ENCODE data around the gene NSG2. TPM values are rescaled to one million over a fixed set of nuclear protein-coding genes. Genes with fewer than 3 reads are reported as not detected.

Gene NSG2
- total and polyA plus RNA-seq, 4 donors: 0.14 TPM; not detected in 3

DNA sequence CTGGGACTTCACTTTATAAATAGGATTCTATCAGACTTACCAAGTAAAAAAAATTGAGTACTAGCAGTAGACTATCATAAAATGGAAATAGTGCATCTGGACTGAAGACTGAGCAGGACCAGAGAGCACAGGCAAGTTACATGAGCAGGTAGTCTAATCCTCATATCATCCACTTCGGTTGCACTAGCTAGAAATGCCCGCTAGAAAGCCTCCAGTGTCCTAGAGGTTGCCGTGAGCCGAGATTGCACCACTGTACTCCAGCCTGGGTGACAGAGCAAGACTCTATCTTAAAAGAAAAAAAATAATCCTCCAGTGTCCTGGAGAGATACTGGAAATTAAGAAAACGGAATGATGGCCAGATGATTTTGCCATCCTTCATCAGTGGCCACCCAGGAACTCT lies 36.6 kb upstream of the NSG2 start:
- no peak for DNase-seq (ENCODE audit: low spot score)
- Histone ChIP-seq H3K36me3 (ENCODE audit: control insufficient read depth in 4 of 4, insufficient read depth in 3 of 4, low read depth in 1 of 4, low read length in 3 of 4) (no peaks in the 10 kb centered on the region), H3K9me3 (ENCODE audit: control insufficient read depth in 4 of 4, low read length in 3 of 4) (no peaks in the 10 kb centered on the region), H3K27me3 (ENCODE audit: control insufficient read depth in 4 of 4, insufficient read depth in 4 of 4, low read length in 3 of 4) (no peaks in the 10 kb centered on the region), H3K9ac (ENCODE audit: low read depth in 1 of 2, low read length in 2 of 2) (no peak overlapping the region), H3K4me1 (ENCODE audit: control insufficient read depth in 4 of 4, insufficient read depth in 4 of 4, low read length in 3 of 4) (no peaks in the 10 kb centered on the region), H3K27ac (ENCODE audit: low read depth in 1 of 2, low read length in 2 of 2) (no peak overlapping the region), H3K4me3 (ENCODE audit: low read depth in 1 of 3, low read length in 3 of 3) (no peak overlapping the region)
- 93% methylated on average over 5 of the region's 5 CpGs for WGBS
- TF ChIP-seq GABPA (IDR thresholded peaks at IDR 0.05 in 1 of 2, conservative IDR thresholded peaks at IDR 0.05 in 1 of 2) (no peak), HNF4G (IDR thresholded peaks at IDR 0.05) (no peak), EGR1 (IDR thresholded peaks at IDR 0.05; ENCODE audit: low read depth in 2 of 2) (no peak), HNF4A (conservative IDR thresholded peaks at IDR 0.05) (no peak), TAF1 (conservative IDR thresholded peaks at IDR 0.05) (no peak), NR2F2 (IDR thresholded peaks at IDR 0.05) (no peak), JUND (IDR thresholded peaks at IDR 0.05) (no peak), RXRA (IDR thresholded peaks at IDR 0.05) (no peak)
- TF ChIP-seq, protein P1, sequence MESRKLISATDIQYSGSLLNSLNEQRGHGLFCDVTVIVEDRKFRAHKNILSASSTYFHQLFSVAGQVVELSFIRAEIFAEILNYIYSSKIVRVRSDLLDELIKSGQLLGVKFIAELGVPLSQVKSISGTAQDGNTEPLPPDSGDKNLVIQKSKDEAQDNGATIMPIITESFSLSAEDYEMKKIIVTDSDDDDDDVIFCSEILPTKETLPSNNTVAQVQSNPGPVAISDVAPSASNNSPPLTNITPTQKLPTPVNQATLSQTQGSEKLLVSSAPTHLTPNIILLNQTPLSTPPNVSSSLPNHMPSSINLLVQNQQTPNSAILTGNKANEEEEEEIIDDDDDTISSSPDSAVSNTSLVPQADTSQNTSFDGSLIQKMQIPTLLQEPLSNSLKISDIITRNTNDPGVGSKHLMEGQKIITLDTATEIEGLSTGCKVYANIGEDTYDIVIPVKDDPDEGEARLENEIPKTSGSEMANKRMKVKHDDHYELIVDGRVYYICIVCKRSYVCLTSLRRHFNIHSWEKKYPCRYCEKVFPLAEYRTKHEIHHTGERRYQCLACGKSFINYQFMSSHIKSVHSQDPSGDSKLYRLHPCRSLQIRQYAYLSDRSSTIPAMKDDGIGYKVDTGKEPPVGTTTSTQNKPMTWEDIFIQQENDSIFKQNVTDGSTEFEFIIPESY (IDR thresholded peaks at IDR 0.05): no peak

DNA sequence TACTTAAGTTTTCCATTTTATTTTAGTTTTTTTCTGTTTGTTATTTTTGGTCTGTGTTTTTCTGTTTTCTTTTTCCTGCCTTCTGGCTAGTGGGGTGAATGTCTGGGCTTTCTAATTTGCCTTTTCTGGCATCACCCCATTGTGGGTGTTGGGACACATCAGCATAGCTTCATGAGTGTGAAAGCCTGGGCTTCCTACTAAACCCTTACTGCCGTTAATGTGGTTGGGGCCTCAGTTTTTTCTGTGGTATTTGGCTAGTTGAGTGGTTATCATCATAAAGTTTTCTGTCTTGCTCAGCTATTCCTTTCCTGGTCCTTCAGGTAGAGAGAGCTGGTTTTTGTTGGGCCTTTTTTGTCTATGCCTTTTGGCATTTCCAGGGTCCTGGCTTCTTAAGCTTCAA lies 35.1 kb upstream of the NSG2 start:
- Histone ChIP-seq H3K9ac (ENCODE audit: low read depth in 1 of 2, low read length in 2 of 2) (no peak overlapping the region), H3K9me3 (ENCODE audit: control insufficient read depth in 4 of 4, low read length in 3 of 4) (no peaks in the 10 kb centered on the region), H3K27ac (ENCODE audit: low read depth in 1 of 2, low read length in 2 of 2) (no peak overlapping the region), H3K4me1 (ENCODE audit: control insufficient read depth in 4 of 4, insufficient read depth in 4 of 4, low read length in 3 of 4) (no peaks in the 10 kb centered on the region), H3K36me3 (ENCODE audit: control insufficient read depth in 4 of 4, insufficient read depth in 3 of 4, low read depth in 1 of 4, low read length in 3 of 4) (no peaks in the 10 kb centered on the region), H3K27me3 (ENCODE audit: control insufficient read depth in 4 of 4, insufficient read depth in 4 of 4, low read length in 3 of 4) (no peaks in the 10 kb centered on the region), H3K4me3 (ENCODE audit: low read depth in 1 of 3, low read length in 3 of 3) (no peak overlapping the region)
- no peak for DNase-seq (ENCODE audit: low spot score)
- TF ChIP-seq SP1 (IDR thresholded peaks at IDR 0.05) (no peak), RXRA (IDR thresholded peaks at IDR 0.05) (no peak), HNF4G (IDR thresholded peaks at IDR 0.05) (no peak)
- TF ChIP-seq, protein P1 (IDR thresholded peaks at IDR 0.05): no peak
- WGBS: 87% methylated on average over 1 of the region's 1 CpG

DNA sequence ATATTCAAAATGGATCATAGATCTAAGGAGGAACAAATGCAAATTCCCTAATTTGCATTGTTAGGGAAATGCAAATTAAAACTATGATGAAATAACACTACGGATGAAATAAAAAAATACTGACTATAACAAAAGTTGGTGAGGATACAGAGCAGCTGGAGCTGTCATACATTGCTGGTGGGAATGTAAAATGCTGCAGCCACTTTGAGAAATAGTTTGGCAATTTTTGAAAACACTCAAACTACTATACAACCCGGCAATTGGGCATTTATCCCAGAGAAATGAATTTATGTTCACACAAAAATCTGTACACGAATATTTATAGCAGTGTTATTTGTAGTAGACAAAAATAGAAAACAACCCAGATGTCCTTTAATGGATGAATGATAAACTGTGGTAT lies 34.1 kb upstream of the NSG2 start:
- no peak overlapping the region for H3K4me3 ChIP-seq (ENCODE audit: low read depth in 1 of 3, low read length in 3 of 3)
- H3K4me1 ChIP-seq (ENCODE audit: control insufficient read depth in 4 of 4, insufficient read depth in 4 of 4, low read length in 3 of 4): no peaks in the 10 kb centered on the region
- no peaks in the 10 kb centered on the region for H3K36me3 ChIP-seq (ENCODE audit: control insufficient read depth in 4 of 4, insufficient read depth in 3 of 4, low read depth in 1 of 4, low read length in 3 of 4)
- no peaks in the 10 kb centered on the region for H3K27me3 ChIP-seq (ENCODE audit: control insufficient read depth in 4 of 4, insufficient read depth in 4 of 4, low read length in 3 of 4)
- WGBS: 56% methylated on average over 3 of the region's 3 CpGs
- H3K9ac ChIP-seq (ENCODE audit: low read depth in 1 of 2, low read length in 2 of 2): no peak overlapping the region
- no peaks in the 10 kb centered on the region for H3K9me3 ChIP-seq (ENCODE audit: control insufficient read depth in 4 of 4, low read length in 3 of 4)
- DNase-seq (ENCODE audit: low spot score): no peak
- H3K27ac ChIP-seq (ENCODE audit: low read depth in 1 of 2, low read length in 2 of 2): no peak overlapping the region
- TF ChIP-seq, protein P2, sequence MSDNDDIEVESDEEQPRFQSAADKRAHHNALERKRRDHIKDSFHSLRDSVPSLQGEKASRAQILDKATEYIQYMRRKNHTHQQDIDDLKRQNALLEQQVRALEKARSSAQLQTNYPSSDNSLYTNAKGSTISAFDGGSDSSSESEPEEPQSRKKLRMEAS (IDR thresholded peaks at IDR 0.05): no peak
- TF ChIP-seq, protein P3, sequence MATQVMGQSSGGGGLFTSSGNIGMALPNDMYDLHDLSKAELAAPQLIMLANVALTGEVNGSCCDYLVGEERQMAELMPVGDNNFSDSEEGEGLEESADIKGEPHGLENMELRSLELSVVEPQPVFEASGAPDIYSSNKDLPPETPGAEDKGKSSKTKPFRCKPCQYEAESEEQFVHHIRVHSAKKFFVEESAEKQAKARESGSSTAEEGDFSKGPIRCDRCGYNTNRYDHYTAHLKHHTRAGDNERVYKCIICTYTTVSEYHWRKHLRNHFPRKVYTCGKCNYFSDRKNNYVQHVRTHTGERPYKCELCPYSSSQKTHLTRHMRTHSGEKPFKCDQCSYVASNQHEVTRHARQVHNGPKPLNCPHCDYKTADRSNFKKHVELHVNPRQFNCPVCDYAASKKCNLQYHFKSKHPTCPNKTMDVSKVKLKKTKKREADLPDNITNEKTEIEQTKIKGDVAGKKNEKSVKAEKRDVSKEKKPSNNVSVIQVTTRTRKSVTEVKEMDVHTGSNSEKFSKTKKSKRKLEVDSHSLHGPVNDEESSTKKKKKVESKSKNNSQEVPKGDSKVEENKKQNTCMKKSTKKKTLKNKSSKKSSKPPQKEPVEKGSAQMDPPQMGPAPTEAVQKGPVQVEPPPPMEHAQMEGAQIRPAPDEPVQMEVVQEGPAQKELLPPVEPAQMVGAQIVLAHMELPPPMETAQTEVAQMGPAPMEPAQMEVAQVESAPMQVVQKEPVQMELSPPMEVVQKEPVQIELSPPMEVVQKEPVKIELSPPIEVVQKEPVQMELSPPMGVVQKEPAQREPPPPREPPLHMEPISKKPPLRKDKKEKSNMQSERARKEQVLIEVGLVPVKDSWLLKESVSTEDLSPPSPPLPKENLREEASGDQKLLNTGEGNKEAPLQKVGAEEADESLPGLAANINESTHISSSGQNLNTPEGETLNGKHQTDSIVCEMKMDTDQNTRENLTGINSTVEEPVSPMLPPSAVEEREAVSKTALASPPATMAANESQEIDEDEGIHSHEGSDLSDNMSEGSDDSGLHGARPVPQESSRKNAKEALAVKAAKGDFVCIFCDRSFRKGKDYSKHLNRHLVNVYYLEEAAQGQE (IDR thresholded peaks at IDR 0.05): no peak
- TF ChIP-seq FOXA2 (IDR thresholded peaks at IDR 0.05) (no peak), HNF4G (IDR thresholded peaks at IDR 0.05) (no peak), SP1 (IDR thresholded peaks at IDR 0.05) (no peak), EGR1 (IDR thresholded peaks at IDR 0.05; ENCODE audit: low read depth in 2 of 2) (no peak), FOXA1 (IDR thresholded peaks at IDR 0.05) (no peak), RAD21 (IDR thresholded peaks at IDR 0.05) (no peak), HNF4A (conservative IDR thresholded peaks at IDR 0.05) (no peak), RXRA (IDR thresholded peaks at IDR 0.05) (no peak), TAF1 (conservative IDR thresholded peaks at IDR 0.05) (no peak)
- TF ChIP-seq, protein P4, sequence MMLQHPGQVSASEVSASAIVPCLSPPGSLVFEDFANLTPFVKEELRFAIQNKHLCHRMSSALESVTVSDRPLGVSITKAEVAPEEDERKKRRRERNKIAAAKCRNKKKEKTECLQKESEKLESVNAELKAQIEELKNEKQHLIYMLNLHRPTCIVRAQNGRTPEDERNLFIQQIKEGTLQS (IDR thresholded peaks at IDR 0.05): no peak
- TF ChIP-seq, protein P1 (IDR thresholded peaks at IDR 0.05): no peak
